SU-DHL-6 (cell line): ENCODE data around the gene TIMP4.

Experiments
- H2AFZ ChIP-seq: fragments of 200-600 bp; sonication (generic); 2 replicates; pipeline ENCODE4 v1.6.1; 2014; ENCODE audit warnings: low read depth, mild to moderate bottlenecking, moderate library complexity, mixed read lengths, antibody characterized with exemption, low read length; ENCODE audit not compliant: severe bottlenecking
- H3F3A ChIP-seq: fragments of 200-600 bp; shearing (Covaris generic); 2 replicates; pipeline ENCODE4 v1.6.0; 2016; ENCODE audit warnings: antibody characterized with exemption, mild to moderate bottlenecking; ENCODE audit not compliant: insufficient read depth
- H3K27ac ChIP-seq: fragments of 200-600 bp; sonication (generic); 2 replicates; pipeline ENCODE4 v1.5.1; 2016; ENCODE audit warnings: low read depth, mild to moderate bottlenecking, low read length, moderate library complexity, mixed read lengths
- H3K27me3 ChIP-seq: fragments of 200-600 bp; sonication (generic), shearing (Covaris generic); 2 replicates; pipeline ENCODE4 v1.6.0; 2014; ENCODE audit warnings: mild to moderate bottlenecking, low read length
- H3K36me3 ChIP-seq: fragments of 200-600 bp; sonication (generic); 2 replicates; pipeline ENCODE4 v1.6.1; 2014; ENCODE audit warnings: mild to moderate bottlenecking, low read length, mixed read lengths
- H3K4me2 ChIP-seq: fragments of 300-600, 200-600 bp; shearing (Covaris generic), sonication (generic); 2 replicates; pipeline ENCODE4 v1.6.0; 2014; ENCODE audit warnings: low read length, low read depth, mild to moderate bottlenecking; ENCODE audit not compliant: poor library complexity, severe bottlenecking
- H3K4me3 ChIP-seq: fragments of 200-600 bp; sonication (generic); 2 replicates; pipeline ENCODE4 v1.5.1; 2014; ENCODE audit warnings: antibody characterized with exemption, low read length, mild to moderate bottlenecking, mixed read lengths; ENCODE audit not compliant: insufficient read depth, poor library complexity, severe bottlenecking
- H3K79me2 ChIP-seq: fragments of 200-600 bp; sonication (generic); 2 replicates; pipeline ENCODE4 v1.6.1; 2014; ENCODE audit warnings: mild to moderate bottlenecking, low read length, moderate library complexity; ENCODE audit not compliant: insufficient read depth
- H3K9ac ChIP-seq: fragments of 200-600 bp; sonication (generic); 2 replicates; pipeline ENCODE4 v1.7.0; 2014; ENCODE audit warnings: mild to moderate bottlenecking, low read length
- H3K9me2 ChIP-seq: fragments of 200-600 bp; sonication (generic); replicated peaks from 2 replicates; pipeline ENCODE4 v1.6.1; 2014; ENCODE audit warnings: low read length; ENCODE audit not compliant: insufficient read depth
- H3K9me3 ChIP-seq: fragments of 200-600 bp; sonication (generic); 2 replicates; pipeline ENCODE4 v1.6.1; 2014; ENCODE audit warnings: low read length, mixed read lengths; ENCODE audit not compliant: insufficient read depth
- H4K20me1 ChIP-seq: fragments of 200-600 bp; sonication (generic); 2 replicates; pipeline ENCODE4 v1.6.1; 2014; ENCODE audit warnings: low read depth, mild to moderate bottlenecking, antibody characterized with exemption, low read length, moderate library complexity, mixed read lengths
- CTCF ChIP-seq: fragments of 200-600 bp; sonication (generic); IDR thresholded peaks from one replicate; pipeline ENCODE4 v1.5.1; 2017; ENCODE audit warnings: antibody characterized with exemption, mild to moderate bottlenecking, low read length, moderate library complexity; ENCODE audit not compliant: insufficient read depth, poor library complexity, severe bottlenecking
- EZH2phosphoT487 ChIP-seq: fragments of 200-600 bp; sonication (generic), shearing (Covaris generic); conservative IDR thresholded peaks from 2 replicates; pipeline ENCODE4 v1.6.1; 2018; ENCODE audit warnings: mild to moderate bottlenecking, antibody characterized with exemption, low read length, moderate library complexity, mixed read lengths

Gene TIMP4

GRCh38 chr3:12117473-12117872 is 41.2 kb downstream of the TIMP4 start:
- Histone ChIP-seq H3K9me3 (no peaks in the 10 kb centered on the region; the same call in 1 of the 2 replicates), H3K79me2 (no peaks in the 10 kb centered on the region), H3K9me2 (no peaks in the 10 kb centered on the region), H3K27ac (no peak overlapping the region), H3K36me3 (no peaks in the 10 kb centered on the region), H3F3A (no peaks in the 10 kb centered on the region), H3K9ac (no peak overlapping the region), H3K4me3 (no peak overlapping the region), H3K4me2 (no peak overlapping the region), H2AFZ (no peak overlapping the region), H3K27me3 (0 out of 2 replicates have a peak, but pooled peaks cover 3% of the 10 kb centered on the region), H4K20me1 (no peaks in the 10 kb centered on the region)
- TF ChIP-seq CTCF (no peak), EZH2phosphoT487 (no peak)

GRCh38 chr3:12116870-12117269 is 41.8 kb downstream of the TIMP4 start:
- Histone ChIP-seq H3F3A (no peaks in the 10 kb centered on the region), H3K79me2 (no peaks in the 10 kb centered on the region), H3K36me3 (no peaks in the 10 kb centered on the region), H3K4me2 (no peak overlapping the region), H3K27me3 (0 out of 2 replicates have a peak, but pooled peaks cover 3% of the 10 kb centered on the region), H3K9me2 (no peaks in the 10 kb centered on the region), H3K27ac (no peak overlapping the region), H3K4me3 (no peak overlapping the region), H2AFZ (no peak overlapping the region), H3K9me3 (no peaks in the 10 kb centered on the region; the same call in 1 of the 2 replicates), H4K20me1 (no peaks in the 10 kb centered on the region), H3K9ac (no peak overlapping the region)
- TF ChIP-seq EZH2phosphoT487 (no peak), CTCF (no peak)

- Histone ChIP-seq H3K27ac (no peak overlapping the region), H3K9me2 (no peaks in the 10 kb centered on the region), H3K9ac (no peak overlapping the region), H3K9me3 (no peaks in the 10 kb centered on the region; the same call in 1 of the 2 replicates), H3K4me3 (no peak overlapping the region), H3K4me2 (no peak overlapping the region), H3K36me3 (no peaks in the 10 kb centered on the region), H3K27me3 (0 out of 2 replicates have a peak, but pooled peaks cover 3% of the 10 kb centered on the region), H4K20me1 (no peaks in the 10 kb centered on the region), H3K79me2 (no peaks in the 10 kb centered on the region), H2AFZ (no peak overlapping the region), H3F3A (no peaks in the 10 kb centered on the region)
- TF ChIP-seq EZH2phosphoT487: no peak
- TF ChIP-seq CTCF: no peak
Observed at GRCh38 chr3:12115849-12116248, 42.9 kb downstream of the TIMP4 start.
